Thymus (tissue), 11 donors: ENCODE measurements around the gene SLC25A25. TPM values are rescaled to one million over a fixed set of nuclear protein-coding genes. Genes with fewer than 3 reads are reported as not detected.

ENCODE experiments used
- DNase-seq, 9 donors: peaks; one replicate each; pipeline ENCODE4 v3.0.0-alpha.2; 2013; ENCODE audit warnings: low spot score in 9 of 9, low read depth in 6 of 9, missing footprints in 1 of 9
- H3K27ac ChIP-seq, 2 donors: one replicate each; pipeline ENCODE4 v1.5.1; 2013; ENCODE audit warnings: control low read depth in 1 of 2, low read depth in 1 of 2, low read length in 1 of 2, mild to moderate bottlenecking in 1 of 2, moderate library complexity in 1 of 2
- H3K27me3 ChIP-seq, 2 donors: one replicate each; pipeline ENCODE4 v1.5.1; 2013; ENCODE audit warnings: low read length in 1 of 2; ENCODE audit not compliant: control insufficient read depth in 2 of 2, insufficient read depth in 1 of 2
- H3K36me3 ChIP-seq, 2 donors: one replicate each; pipeline ENCODE4 v1.5.1; 2013; ENCODE audit warnings: low read length in 1 of 2, mild to moderate bottlenecking in 1 of 2, moderate library complexity in 1 of 2; ENCODE audit not compliant: control insufficient read depth in 2 of 2, insufficient read depth in 2 of 2
- H3K4me1 ChIP-seq, 2 donors: one replicate each; pipeline ENCODE4 v1.5.1; 2013; ENCODE audit warnings: low read length in 2 of 2; ENCODE audit not compliant: control insufficient read depth in 2 of 2, insufficient read depth in 2 of 2
- H3K4me3 ChIP-seq, 2 donors: one replicate each; pipeline ENCODE4 v1.5.1; 2013; ENCODE audit warnings: low read length in 2 of 2, control low read depth in 1 of 2, mild to moderate bottlenecking in 1 of 2
- H3K9me3 ChIP-seq, 2 donors: one replicate each; pipeline ENCODE4 v1.5.1; 2013; ENCODE audit warnings: low read length in 1 of 2, mild to moderate bottlenecking in 1 of 2; ENCODE audit not compliant: control insufficient read depth in 2 of 2, insufficient read depth in 1 of 2
- WGBS: extraction: QIAGEN DNeasy Blood & Tissue Kit; methylation state at CpG from one replicate; pipeline ENCODE4 v1.1.7; 2013; 5-methylcytosine and 5-hydroxymethylcytosine counted together
- polyA plus RNA-seq: library from polyadenylated mRNA; stranded (reverse); fragments of 200-250 nt; gene quantifications from one replicate; pipeline ENCODE4 v1.2.3, GENCODE V29; 2013
- total RNA-seq: library from RNA; stranded (reverse); fragments of 120-200 nt; gene quantifications from one replicate; pipeline ENCODE4 v1.2.4, GENCODE V29; 2013
- donor health status: healthy.

Gene SLC25A25
- total and polyA plus RNA-seq, 2 donors = 12.3 to 13.4 TPM

GRCh38 chr9:128056887-128057723 is 10.9 kb upstream of the SLC25A25 start:
- Histone ChIP-seq H3K9me3 (no peaks in the 10 kb centered on the region), H3K27me3 (no peaks in the 10 kb centered on the region), H3K4me3 (no peak overlapping the region), H3K4me1 (peaks cover 9 to 28% of the 10 kb centered on the region in 2 donors), H3K36me3 (peaks cover 4 to 8% of the 10 kb centered on the region in 2 donors), H3K27ac (no peak overlapping the region)
- 99% methylated on average over 14 of the region's 14 CpGs for WGBS
- DNase-seq = no peak

GRCh38 chr9:128057724-128058409 is 10.2 kb upstream of the SLC25A25 start:
- Histone ChIP-seq H3K4me3 (no peak overlapping the region), H3K27me3 (no peaks in the 10 kb centered on the region), H3K36me3 (peaks cover 11 to 15% of the 10 kb centered on the region in 2 donors), H3K9me3 (no peaks in the 10 kb centered on the region), H3K4me1 (peaks cover 9 to 36% of the 10 kb centered on the region in 2 donors), H3K27ac (no peak overlapping the region)
- WGBS = 97% methylated on average over 8 of the region's 8 CpGs
- DNase-seq = no peak

- H3K4me1 ChIP-seq = peaks cover 11 to 40% of the 10 kb centered on the region in 2 donors
- H3K36me3 ChIP-seq = peaks cover 21 to 25% of the 10 kb centered on the region in 2 donors
- no peak overlapping the region for H3K4me3 ChIP-seq
- no peak overlapping the region for H3K27ac ChIP-seq
- no peak for DNase-seq
- no peaks in the 10 kb centered on the region for H3K27me3 ChIP-seq
- H3K9me3 ChIP-seq = no peaks in the 10 kb centered on the region
- WGBS = 96% methylated on average over 6 of the region's 6 CpGs
These were observed 8.6 kb upstream of the SLC25A25 start for GRCh38 chr9:128059365-128059983.

- H3K27ac ChIP-seq = peak overlapping the region; percentile 68 to 81
- 23% methylated on average over 13 of the region's 13 CpGs for WGBS
- H3K36me3 ChIP-seq = peaks cover 21 to 26% of the 10 kb centered on the region in 2 donors
- H3K4me3 ChIP-seq = no peak overlapping the region
- H3K27me3 ChIP-seq = no peaks in the 10 kb centered on the region
- H3K9me3 ChIP-seq = peaks cover 0 to 4% of the 10 kb centered on the region in 2 donors
- DNase-seq = no peak
- H3K4me1 ChIP-seq = peaks cover 29 to 49% of the 10 kb centered on the region in 2 donors
These were observed 6.6 kb upstream of the SLC25A25 start for GRCh38 chr9:128061275-128061960.

- peaks cover 21 to 26% of the 10 kb centered on the region in 2 donors for H3K36me3 ChIP-seq
- H3K9me3 ChIP-seq = peaks cover 0 to 7% of the 10 kb centered on the region in 2 donors
- no peak overlapping the region for H3K4me3 ChIP-seq
- no peak overlapping the region for H3K27ac ChIP-seq
- H3K4me1 ChIP-seq = peaks cover 34 to 56% of the 10 kb centered on the region in 2 donors
- H3K27me3 ChIP-seq = no peaks in the 10 kb centered on the region
- no peak for DNase-seq
- 82% methylated on average over 6 of the region's 6 CpGs for WGBS
These were observed 5.8 kb upstream of the SLC25A25 start for GRCh38 chr9:128062279-128062678.

- Histone ChIP-seq H3K27ac (no peak overlapping the region), H3K27me3 (no peaks in the 10 kb centered on the region), H3K4me3 (no peak overlapping the region), H3K9me3 (peaks cover 0 to 7% of the 10 kb centered on the region in 2 donors), H3K36me3 (peaks cover 21 to 26% of the 10 kb centered on the region in 2 donors), H3K4me1 (peaks cover 34 to 56% of the 10 kb centered on the region in 2 donors)
- DNase-seq = no peak
- WGBS = 97% methylated on average over 28 of the region's 28 CpGs
These were observed 4.9 kb upstream of the SLC25A25 start for GRCh38 chr9:128062846-128063831.

- H3K9me3 ChIP-seq = peaks cover 0 to 7% of the 10 kb centered on the region in 2 donors
- H3K36me3 ChIP-seq = peaks cover 21 to 24% of the 10 kb centered on the region in 2 donors
- H3K4me1 ChIP-seq = peaks cover 42 to 70% of the 10 kb centered on the region in 2 donors
- no peaks in the 10 kb centered on the region for H3K27me3 ChIP-seq
- H3K4me3 ChIP-seq = peak overlapping the region; percentile 69 to 77
- no peak for DNase-seq
- whole genome bisulfite sequencing = 97% methylated on average over 18 of the region's 18 CpGs
- peak overlapping the region in 1 of 2 donors; percentile 99 for H3K27ac ChIP-seq
These were observed 1.9 kb upstream of the SLC25A25 start for GRCh38 chr9:128065907-128066712.
